Kidney tubule cell (primary cell): ENCODE data around the gene CHMP4A.

Experiments used
- DNase-seq: peaks from one replicate; pipeline ENCODE4 v3.0.0-alpha.2; 2018; ENCODE audit warnings: low spot score

The CHMP4A gene

GRCh38 chr14:24178399-24179178 lies 34.7 kb downstream of the CHMP4A start:
- DNase-seq: no peak

DNA sequence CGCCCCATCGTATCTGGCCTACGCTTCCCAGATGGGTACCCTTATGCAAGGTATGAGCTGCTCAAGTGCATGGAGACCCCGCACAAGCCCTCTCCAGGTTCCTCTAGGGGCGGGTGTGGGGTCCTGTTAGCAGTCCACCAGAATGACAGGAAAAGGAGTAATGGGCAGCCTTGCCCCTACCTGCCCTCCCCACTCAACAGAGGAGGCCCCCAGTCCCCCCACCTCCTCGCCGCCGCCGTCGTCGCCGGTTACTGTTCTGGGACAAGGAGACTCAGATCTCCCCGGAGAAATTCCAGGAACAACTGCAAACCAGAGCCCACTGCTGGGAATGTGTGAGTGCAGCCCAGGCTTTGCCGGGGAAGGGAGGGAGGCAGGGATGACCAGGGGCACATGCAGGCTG lies 35.4 kb downstream of the CHMP4A start:
- no peak for DNase-seq

DNA sequence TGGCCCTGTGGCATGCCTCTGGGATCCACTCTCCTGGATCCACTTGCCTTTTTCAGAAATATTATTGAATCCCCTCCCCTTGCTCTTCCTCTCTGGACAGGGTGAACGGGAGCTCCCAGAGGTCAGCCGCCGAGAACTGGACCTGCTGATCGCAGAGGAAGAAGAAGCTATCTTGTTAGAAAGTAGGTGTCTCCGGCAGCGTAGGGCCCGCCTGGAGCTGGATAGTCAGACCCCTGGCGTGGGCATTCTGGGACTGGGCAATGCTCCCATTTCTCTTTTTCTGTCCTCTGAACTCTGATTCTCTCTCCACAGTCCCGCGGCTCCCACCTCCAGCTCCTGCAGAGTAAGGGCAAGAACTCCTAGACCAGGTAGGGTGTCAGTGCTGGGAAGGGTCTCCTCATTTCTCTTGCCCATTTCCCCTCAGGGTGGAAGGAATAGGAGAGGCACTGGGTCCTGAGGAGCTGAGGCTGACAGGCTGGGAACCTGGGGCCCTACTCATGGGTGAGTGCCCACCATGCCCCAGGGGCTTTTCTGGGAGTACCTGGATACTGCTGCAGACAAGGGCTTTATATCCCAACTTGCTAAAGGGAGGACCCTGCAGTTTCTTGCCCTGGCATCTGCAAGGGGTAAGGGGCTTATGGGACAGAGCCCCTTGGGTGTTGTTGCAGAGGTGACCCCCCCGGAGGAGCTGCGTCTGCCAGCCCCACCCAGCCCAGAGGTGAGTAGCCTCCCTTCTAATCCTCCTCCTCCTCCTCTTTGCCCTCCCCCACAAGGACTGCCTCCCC lies 36.1 kb downstream of the CHMP4A start:
- DNase-seq: no peak

GRCh38 chr14:24176599-24176998 lies 36.7 kb downstream of the CHMP4A start:
- DNase-seq: no peak

GRCh38 chr14:24172871-24173281 lies 40.4 kb downstream of the CHMP4A start:
- DNase-seq: no peak

DNA sequence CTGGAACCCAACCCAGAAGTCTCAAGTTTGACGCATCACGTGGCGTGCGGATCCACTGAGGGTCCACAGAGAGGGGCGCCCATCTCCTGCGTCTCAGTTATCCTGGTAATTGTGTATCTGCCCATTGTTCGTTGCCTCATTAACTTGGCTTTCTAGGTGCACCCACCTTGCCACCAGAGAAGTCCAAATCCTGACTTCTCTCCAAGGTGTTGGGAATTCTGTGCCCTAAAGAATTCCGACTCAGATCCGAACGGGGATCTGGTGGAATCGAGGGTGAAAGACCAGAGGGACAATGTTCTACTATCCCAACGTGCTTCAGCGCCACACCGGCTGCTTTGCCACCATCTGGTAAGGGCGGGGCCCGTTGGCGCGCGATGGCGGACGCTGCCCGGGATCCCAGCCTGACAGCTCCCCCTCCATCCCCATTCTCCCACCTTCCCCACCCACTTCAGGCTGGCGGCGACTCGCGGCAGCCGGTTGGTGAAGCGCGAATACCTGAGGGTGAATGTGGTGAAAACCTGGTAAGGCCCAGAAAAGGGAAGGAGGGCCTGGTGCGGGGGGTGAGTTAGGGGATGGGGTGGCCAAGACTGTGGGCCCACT lies 40.9 kb downstream of the CHMP4A start:
- DNase-seq: no peak

GRCh38 chr14:24171422-24172260 lies 41.6 kb downstream of the CHMP4A start, which contains the start of gene REC8:
Gene REC8, plus strand, starts transcription at chr14:24172080. Its CDS starts 473 bp downstream, at chr14:24172553.
- peak; percentile 73 for DNase-seq

DNA sequence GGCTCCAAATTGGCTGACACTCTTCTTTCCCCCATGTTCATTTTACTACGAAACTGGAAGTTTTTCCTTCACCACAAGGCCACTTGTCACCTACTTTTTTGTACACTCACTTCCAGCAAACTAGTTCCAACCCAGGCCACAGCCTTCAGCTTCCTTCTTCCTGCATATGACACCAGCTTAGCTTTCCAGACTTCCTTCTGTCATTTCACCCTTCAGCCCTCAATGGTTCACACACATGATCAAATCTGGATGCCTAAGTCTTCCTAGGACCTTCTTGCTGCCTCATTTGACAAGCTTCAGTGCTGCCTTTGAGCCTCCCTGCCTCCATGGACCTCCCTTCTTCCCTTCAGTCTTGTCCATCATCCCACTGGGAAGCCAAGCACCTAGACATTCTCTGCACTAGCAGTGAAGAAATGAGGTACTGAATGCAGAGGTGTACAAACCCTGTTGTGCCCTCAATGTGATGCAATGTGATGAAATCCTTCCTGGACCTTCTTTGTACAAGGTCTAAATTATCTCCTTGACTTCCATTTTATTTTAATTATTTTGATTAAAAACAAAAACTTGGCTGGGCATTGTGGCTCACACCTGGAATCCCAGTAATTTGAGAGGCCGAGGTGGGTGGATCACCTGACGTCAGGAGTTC lies 45.7 kb downstream of the CHMP4A start:
- DNase-seq: no peak

DNA sequence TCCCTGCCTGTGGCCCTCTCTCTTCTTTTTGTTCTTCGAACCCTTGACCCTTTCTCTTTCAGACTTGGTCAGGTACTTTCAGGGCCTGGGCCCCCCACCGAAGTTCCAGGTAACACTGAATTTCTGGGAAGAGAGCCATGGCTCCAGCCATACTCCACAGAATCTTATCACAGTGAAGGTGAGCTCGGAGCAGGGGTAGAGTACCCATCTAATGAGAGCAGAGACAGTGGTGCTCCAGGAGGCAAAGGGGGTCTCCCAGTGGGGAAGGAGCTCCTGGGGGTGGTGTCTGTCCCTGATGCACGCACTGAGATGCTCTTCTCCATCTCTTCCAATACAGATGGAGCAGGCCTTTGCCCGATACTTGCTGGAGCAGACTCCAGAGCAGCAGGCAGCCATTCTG lies 47.5 kb downstream of the CHMP4A start:
- no peak for DNase-seq

GRCh38 chr14:24164518-24164991 lies 48.7 kb downstream of the CHMP4A start:
- no peak for DNase-seq

- no peak for DNase-seq
These were observed 51.2 kb downstream of the CHMP4A start for GRCh38 chr14:24162093-24162492.

- peak; percentile 97 for DNase-seq
These were observed 52.2 kb downstream of the CHMP4A start, which contains the start of gene IRF9 for GRCh38 chr14:24160850-24161804. Gene IRF9, plus strand, starts transcription at chr14:24161265. Its CDS starts 880 bp downstream, at chr14:24162145.

DNA sequence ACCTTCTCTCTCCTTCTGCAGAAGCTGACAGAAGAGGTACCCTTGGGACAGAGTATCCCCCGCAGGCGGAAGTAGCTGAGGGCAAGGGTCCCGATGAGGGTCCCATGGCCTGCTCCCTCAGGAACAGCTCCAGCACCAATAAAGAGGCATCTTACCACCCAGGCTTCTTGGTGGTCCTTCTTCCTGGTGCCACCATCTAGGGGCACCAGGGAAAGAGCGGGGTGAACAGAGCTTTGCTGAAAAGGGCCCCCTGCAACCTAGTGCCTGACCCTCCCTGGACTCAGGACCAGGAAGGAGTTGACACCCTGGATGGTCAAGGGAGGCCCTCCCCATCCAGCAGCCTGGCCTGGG lies 52.8 kb downstream of the CHMP4A start:
- no peak for DNase-seq

- DNase-seq: no peak
These were observed 53.4 kb downstream of the CHMP4A start for GRCh38 chr14:24159777-24160498.
